ENCODE measurements around the gene CYP26C1. TPM values are rescaled to one million over a fixed set of nuclear protein-coding genes. Genes with fewer than 3 reads are reported as not detected.

The CYP26C1 gene
- total RNA-seq, 4 donors from 2014 or later = under 0.01 to 0.39 (median under 0.01) TPM; not detected in 1

DNA sequence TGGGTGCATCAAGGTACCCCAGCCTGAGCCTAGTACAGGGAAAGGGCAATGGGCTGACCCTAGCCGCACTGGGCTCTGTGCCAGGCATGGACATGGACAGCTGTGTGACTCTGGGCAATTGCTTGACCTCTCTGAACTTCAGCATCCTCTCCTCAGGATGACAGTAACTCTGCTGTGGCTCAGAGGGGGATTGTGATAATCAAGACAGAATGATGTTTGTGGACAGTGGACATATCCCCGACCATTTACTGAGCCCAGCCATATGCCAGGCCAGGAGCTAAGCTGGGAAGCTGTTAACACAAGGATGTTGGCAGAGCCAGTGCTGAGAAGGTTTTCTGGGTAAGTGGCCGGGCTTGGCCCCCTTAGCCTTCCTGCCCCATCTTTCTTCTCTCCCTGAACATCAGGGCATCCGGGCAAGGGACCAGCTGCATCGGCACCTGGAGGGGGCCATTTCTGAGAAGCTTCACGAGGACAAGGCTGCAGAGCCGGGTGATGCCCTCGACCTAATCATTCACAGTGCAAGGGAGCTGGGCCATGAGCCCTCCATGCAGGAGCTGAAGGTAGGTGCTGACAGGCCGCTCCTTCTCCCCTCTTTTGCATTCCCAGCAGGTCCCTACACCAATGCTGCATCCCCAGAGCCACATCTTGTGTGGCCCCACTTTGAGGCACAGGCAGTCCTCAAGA is 3.5 kb downstream of the CYP26C1 start:
- TF ChIP-seq, protein P1, sequence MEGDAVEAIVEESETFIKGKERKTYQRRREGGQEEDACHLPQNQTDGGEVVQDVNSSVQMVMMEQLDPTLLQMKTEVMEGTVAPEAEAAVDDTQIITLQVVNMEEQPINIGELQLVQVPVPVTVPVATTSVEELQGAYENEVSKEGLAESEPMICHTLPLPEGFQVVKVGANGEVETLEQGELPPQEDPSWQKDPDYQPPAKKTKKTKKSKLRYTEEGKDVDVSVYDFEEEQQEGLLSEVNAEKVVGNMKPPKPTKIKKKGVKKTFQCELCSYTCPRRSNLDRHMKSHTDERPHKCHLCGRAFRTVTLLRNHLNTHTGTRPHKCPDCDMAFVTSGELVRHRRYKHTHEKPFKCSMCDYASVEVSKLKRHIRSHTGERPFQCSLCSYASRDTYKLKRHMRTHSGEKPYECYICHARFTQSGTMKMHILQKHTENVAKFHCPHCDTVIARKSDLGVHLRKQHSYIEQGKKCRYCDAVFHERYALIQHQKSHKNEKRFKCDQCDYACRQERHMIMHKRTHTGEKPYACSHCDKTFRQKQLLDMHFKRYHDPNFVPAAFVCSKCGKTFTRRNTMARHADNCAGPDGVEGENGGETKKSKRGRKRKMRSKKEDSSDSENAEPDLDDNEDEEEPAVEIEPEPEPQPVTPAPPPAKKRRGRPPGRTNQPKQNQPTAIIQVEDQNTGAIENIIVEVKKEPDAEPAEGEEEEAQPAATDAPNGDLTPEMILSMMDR (IDR thresholded peaks at IDR 0.05) = no peak
- no peak for TF ChIP-seq POLR2AphosphoS5 (IDR thresholded peaks at IDR 0.05)
- TF ChIP-seq POLR2A (IDR thresholded peaks at IDR 0.05; ENCODE audit: low read depth) = no peak
- no peak for TF ChIP-seq EP300 (IDR thresholded peaks at IDR 0.05)
- no peaks in the 10 kb centered on the region for H3K9me3 ChIP-seq
- 83% methylated on average over 9 of the region's 9 CpGs for WGBS
- H3K27ac ChIP-seq (replicated peaks in 1 of 4) = no peak overlapping the region
- H3K4me1 ChIP-seq = peaks cover 18 to 60% (median 53%) of the 10 kb centered on the region in 4 donors
- intact Hi-C loops (cut with DNase I) = no loop called here
- peak; percentile 74 for DNase-seq (ENCODE audit: extremely low spot score)
- H3K27me3 ChIP-seq = peaks cover 0 to 100% (median 20%) of the 10 kb centered on the region in 4 donors
- H3K4me3 ChIP-seq = no peak overlapping the region
- H3K36me3 ChIP-seq = peaks cover 0 to 5% (median 0%) of the 10 kb centered on the region in 4 donors

DNA sequence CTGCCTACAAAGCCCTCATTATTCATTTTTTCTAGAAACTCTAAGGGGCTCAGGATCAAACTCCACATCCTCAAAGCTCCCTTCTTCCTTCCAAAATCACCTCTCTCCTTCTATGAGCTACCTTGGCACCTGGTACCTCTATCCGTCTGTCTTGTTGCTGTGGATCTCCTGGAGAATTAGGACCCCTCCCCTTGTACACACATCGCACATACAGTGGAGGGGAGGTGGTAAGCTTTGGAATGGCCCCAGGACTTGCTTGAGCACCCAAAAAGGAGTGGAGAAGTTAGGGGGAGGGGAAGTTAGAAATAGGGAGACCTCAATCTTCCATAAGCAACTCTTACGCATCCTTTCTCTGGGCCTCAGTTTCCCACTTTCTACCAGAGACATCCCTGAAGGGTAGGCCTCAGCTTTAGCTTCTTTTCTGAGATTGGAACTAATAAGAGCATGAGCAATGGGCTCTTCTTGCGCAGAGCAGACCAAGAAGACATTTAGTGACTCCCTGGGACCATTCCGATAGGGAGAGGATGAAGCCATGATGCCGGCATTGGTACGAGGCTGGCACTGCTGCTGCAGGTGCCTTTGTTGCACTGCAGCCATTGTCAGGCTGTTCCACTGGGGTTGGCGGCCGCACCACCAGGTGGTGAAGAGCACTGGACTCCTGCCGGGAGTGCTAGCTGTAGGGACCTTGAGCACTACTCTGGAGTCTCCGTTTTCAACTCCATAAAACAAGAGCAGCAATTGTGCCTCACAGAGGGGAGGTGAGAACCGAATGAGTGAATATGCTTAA is 4.5 kb downstream of the CYP26C1 start:
- Histone ChIP-seq H3K36me3 (no peaks in the 10 kb centered on the region), H3K4me1 (peaks cover 18 to 59% (median 53%) of the 10 kb centered on the region in 4 donors), H3K4me3 (peak overlapping the region in 1 of 4 donors; percentile 24), H3K27me3 (peaks cover 0 to 100% (median 23%) of the 10 kb centered on the region in 4 donors), H3K27ac (replicated peaks in 1 of 4) (no peak overlapping the region), H3K9me3 (no peaks in the 10 kb centered on the region)
- peak; percentile 47 for DNase-seq (ENCODE audit: extremely low spot score)
- TF ChIP-seq, protein P1 (IDR thresholded peaks at IDR 0.05) = no peak
- TF ChIP-seq EP300 (IDR thresholded peaks at IDR 0.05) (no peak), POLR2A (IDR thresholded peaks at IDR 0.05; ENCODE audit: low read depth) (no peak), POLR2AphosphoS5 (IDR thresholded peaks at IDR 0.05) (no peak)
- 70% methylated on average over 12 of the region's 12 CpGs for WGBS
- intact Hi-C loops (cut with DNase I) = no loop called here

DNA sequence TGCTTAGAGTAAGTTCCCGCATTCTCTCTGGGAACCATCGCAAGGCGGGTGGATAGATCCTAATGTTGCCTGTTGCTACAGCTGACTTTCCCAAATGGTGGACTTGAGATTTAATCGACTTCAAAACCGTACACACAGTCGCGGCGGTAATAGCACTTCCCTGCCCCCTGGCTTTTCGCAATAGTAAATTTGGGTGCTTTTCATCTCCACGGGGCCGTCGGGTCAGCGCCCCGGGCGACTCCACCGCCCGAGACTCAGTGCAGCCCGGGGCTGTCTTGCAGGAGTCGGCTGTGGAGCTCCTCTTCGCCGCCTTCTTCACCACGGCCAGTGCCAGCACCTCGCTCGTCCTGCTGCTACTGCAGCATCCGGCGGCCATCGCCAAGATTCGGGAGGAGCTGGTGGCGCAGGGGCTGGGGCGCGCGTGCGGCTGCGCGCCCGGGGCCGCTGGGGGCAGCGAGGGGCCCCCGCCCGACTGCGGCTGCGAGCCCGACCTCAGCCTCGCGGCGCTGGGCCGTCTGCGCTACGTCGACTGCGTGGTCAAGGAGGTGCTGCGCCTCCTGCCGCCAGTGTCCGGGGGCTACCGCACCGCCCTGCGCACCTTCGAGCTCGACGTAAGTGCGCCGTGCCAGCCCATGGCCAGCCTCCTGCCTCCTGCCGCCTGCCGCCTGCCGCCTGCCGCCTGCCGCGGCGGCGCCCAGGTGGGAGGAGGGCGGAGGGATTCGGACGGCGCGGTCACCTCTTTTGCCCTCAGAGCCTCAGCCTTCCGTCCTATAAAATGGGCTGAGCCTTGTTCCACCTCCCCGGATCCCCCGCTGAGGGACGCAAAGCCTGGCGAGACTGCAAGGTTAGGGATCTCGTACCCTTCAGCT is 5.3 kb downstream of the CYP26C1 start:
- Histone ChIP-seq H3K27me3 (peaks cover 0 to 100% (median 23%) of the 10 kb centered on the region in 4 donors), H3K27ac (replicated peaks in 1 of 4) (no peak overlapping the region), H3K36me3 (no peaks in the 10 kb centered on the region), H3K4me1 (peaks cover 14 to 51% (median 45%) of the 10 kb centered on the region in 4 donors), H3K9me3 (no peaks in the 10 kb centered on the region), H3K4me3 (peak overlapping the region in 3 of 4 donors; percentile 24 to 34 (median 25))
- 10% methylated on average over 24 of the region's 81 CpGs for WGBS
- intact Hi-C loops (cut with DNase I) = no loop called here
- DNase-seq (ENCODE audit: extremely low spot score) = peak; percentile 89
- TF ChIP-seq, protein P1 (IDR thresholded peaks at IDR 0.05) = no peak
- TF ChIP-seq POLR2AphosphoS5 (IDR thresholded peaks at IDR 0.05) (no peak), POLR2A (IDR thresholded peaks at IDR 0.05; ENCODE audit: low read depth) (no peak), EP300 (IDR thresholded peaks at IDR 0.05) (no peak)

DNA sequence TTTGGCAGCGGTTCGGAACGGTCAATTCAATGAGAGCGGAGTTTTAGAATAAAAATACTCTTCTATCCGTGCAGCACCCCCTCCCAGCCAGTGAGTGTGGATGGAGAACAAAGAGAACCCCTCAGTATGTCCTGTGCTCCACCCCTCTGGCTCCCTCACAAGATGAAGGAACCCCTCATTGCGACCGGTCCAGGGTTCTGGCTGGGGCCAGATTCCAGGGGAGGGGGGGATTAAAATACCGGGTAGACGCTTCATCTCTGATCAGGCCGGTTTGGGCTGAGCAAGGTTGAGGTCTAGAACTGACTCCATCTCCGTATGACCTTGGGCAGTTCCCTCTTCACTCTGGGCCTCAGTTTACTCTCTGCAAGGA is 5.9 kb downstream of the CYP26C1 start:
- Histone ChIP-seq H3K36me3 (no peaks in the 10 kb centered on the region), H3K27ac (replicated peaks in 1 of 4) (no peak overlapping the region), H3K27me3 (peaks cover 0 to 100% (median 23%) of the 10 kb centered on the region in 4 donors), H3K4me1 (peaks cover 14 to 49% (median 41%) of the 10 kb centered on the region in 4 donors), H3K4me3 (no peak overlapping the region), H3K9me3 (no peaks in the 10 kb centered on the region)
- TF ChIP-seq EP300 (IDR thresholded peaks at IDR 0.05) (no peak), POLR2A (IDR thresholded peaks at IDR 0.05; ENCODE audit: low read depth) (no peak), POLR2AphosphoS5 (IDR thresholded peaks at IDR 0.05) (no peak)
- TF ChIP-seq, protein P1 (IDR thresholded peaks at IDR 0.05) = no peak
- no peak for DNase-seq (ENCODE audit: extremely low spot score)
- WGBS = 7% methylated on average over 9 of the region's 11 CpGs
- intact Hi-C loops (cut with DNase I) = no loop called here
